GM19023 (cell line): Measurements from ENCODE around the gene CMTM4.
"Not testable (repeated sequence)": the region's sequence is repeated elsewhere in the genome, so short reads cannot be mapped to it uniquely, and the experiment has no call there.

Experiments used
- ATAC-seq: cut with Tn5 transposase; IDR thresholded peaks from one replicate; pipeline ENCODE4 v1.9.1; 2021; ENCODE audit warnings: mild to moderate bottlenecking, moderate library complexity; ENCODE audit not compliant: unreplicated experiment

Gene CMTM4

DNA sequence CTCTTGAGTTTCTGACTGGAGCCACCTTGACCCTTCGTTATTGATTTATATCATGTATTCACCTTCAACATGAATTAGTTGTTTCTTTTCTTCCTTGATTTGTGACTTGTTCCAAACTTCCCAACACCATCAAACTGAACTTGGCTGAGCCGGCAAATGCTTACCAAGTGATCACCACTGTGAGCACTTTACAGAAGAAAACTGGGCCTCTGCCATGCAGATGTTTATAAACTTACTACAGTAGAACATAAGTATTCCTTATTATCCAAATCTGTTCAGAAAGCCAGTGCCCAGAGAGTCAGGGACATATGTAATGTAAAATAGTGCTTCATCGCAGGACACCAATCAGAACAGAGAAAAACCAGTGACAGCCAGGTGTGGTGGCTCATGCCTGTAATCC is 19.9 kb downstream of the CMTM4 start:
- ATAC-seq, result no peak

GRCh38 chr16:66673691-66674090 is 22.9 kb downstream of the CMTM4 start:
- no peak for ATAC-seq

- no peak for ATAC-seq
Observed at GRCh38 chr16:66670691-66671388, 25.7 kb downstream of the CMTM4 start.

- no peak for ATAC-seq
Observed at GRCh38 chr16:66668777-66669444, 27.6 kb downstream of the CMTM4 start.

GRCh38 chr16:66667944-66668343 is 28.6 kb downstream of the CMTM4 start:
- no peak for ATAC-seq

- ATAC-seq, result no peak
Observed at GRCh38 chr16:66662445-66663194, 33.9 kb downstream of the CMTM4 start.

DNA sequence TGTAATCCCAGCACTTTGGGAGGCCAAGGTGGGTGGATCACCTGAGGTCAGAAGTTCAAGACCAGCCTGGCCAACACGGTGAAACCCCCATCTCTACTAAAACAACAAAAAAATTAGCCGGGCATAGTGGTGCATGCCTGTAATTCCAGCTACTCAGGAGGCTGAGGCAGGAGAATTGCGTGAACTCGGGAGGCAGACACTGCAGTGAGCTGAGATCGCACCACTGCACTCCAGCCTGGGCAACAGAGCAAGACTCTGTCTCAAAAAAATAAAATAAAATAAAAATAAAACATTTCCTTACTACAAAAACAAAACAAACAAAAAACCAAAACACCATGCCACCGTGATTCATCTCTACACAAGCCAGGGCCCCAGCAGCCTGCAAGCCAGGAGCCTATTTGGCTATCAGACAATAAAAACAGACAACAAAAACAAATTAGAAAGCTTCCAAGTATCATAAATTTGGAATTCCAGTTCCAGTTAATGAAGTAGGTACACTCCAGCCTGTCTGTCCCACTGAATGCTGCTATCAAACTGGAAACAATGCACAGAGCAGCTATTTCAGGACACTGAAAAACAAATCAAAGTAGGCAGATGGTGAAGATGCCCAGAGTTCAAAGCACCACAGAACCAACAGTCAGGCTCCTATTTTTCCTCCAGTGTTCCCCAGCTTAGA is 34.7 kb downstream of the CMTM4 start:
- not testable (repeated sequence) for ATAC-seq

- no peak for ATAC-seq
Observed at GRCh38 chr16:66661210-66661560, 35.4 kb downstream of the CMTM4 start.

DNA sequence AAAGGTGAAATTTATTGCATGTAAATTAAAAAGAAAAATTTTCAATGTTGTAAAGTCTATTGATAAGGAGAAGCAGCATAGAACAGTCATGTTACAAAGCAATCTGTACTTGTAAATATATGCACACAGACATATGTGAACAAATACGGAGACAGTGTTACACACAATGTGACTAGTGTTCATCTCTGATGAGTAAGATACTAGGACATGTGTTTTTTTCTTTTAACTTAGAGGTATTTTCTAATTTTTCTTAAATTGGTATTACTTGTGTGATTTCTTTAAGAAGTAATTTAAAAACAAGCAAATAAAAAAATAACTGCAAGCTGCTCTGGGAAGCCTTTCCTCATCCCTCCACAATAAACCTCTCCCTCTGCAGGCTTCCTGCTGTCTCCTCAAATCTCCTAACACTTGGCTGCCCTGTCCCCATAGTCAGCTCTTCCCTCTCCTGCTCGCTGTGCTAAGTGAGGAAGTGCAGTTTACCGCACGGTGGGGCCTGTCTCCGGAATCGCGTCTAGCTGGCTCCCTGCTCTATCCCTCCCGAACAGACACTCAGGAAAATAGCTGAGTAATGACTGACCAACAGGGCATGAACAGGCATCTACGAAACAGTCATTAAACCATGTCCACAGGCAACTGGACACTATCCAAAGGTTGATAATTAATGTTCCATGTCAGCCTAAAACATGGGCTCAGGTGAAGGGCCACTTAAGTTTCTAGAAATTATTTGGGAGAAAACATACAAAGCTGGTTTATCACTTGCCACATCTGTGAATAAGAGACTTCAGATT is 35.9 kb downstream of the CMTM4 start:
- no peak for ATAC-seq

DNA sequence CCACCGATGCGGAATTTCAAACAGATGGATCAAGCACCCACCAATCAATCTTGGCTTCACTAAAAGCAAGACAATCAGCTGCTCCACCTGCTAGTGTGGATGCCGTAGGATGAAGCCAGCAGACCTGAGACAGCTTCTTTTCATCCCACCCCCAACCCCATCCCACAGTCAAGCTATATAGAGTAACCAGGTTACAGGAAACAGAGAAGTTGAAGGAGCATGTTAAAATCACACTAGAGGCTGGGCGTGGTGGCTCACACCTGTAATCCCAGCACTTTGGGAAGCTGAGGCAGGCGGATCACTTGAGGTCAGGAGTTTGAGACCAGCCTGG is 37.7 kb downstream of the CMTM4 start:
- ATAC-seq, result no peak

- no peak for ATAC-seq
Observed at GRCh38 chr16:66658143-66658859, 38.2 kb downstream of the CMTM4 start.

GRCh38 chr16:66656547-66656946 is 40.0 kb downstream of the CMTM4 start:
- ATAC-seq, result no peak

GRCh38 chr16:66653581-66654350 is 42.8 kb downstream of the CMTM4 start:
- no peak for ATAC-seq

- ATAC-seq, result no peak
Observed at GRCh38 chr16:66652661-66653360, 43.7 kb downstream of the CMTM4 start.

GRCh38 chr16:66651965-66652364 is 44.6 kb downstream of the CMTM4 start:
- ATAC-seq, result no peak

GRCh38 chr16:66651474-66651765 is 45.1 kb downstream of the CMTM4 start:
- no peak for ATAC-seq

DNA sequence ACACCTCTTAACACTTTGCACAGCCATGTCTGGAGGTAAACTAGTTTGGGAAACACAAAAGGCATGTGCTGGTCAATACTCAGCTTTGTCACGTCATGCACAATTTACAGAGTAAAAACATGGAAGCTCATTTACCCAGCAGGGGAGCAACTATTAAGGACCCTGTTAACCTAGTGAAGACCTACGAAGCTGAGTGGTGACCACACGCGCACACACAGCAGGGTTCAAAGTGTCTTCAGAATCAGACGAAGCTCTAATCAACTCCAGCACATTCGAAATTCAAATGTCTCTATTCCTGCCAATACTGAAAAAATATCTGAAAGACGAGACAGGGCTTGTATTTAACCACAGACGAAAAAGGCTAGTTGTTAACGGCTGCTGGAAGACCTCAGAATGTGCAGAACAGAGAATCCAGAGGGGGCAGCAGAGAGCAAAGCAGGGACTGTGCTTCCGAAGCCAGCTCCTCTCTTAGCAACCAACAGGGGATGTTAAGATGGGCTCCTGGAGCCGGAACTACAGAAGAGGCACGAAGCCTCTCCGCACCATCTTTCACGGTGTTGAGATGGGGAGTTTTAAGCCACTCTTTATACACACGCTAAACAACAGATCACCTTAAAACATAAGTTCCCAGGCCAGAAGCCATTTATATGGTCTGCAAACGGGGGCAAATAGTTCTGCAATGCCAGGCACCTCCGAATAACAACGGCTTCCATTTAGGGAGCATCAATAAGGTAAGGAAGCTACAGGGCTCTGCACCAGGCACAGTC is 45.7 kb downstream of the CMTM4 start:
- ATAC-seq, result peak; percentile 95

GRCh38 chr16:66649636-66650205 is 46.8 kb downstream of the CMTM4 start:
- no peak for ATAC-seq
